Stimulated activated memory B cell treated with anti-CD40 and anti-IgM and Interleukin-4, amounts not matched to agents 10 μg/mL and 1 μg/mL and 100 μg/mL, for 72 hours (primary cell): Measurements from ENCODE around the gene NXPE4.
"Not testable (repeated sequence)": the region's sequence is repeated elsewhere in the genome, so short reads cannot be mapped to it uniquely, and the experiment has no call there.

Experiments
- ATAC-seq: fragments of 150-1000 bp; cut with Tn5 transposase; 2 replicates; pipeline ENCODE4 v1.10.0; 2021
- H3K27ac Mint-ChIP-seq: one replicate; pipeline ENCODE4 v1.8.0; 2022; ENCODE audit warnings: mild to moderate bottlenecking, mixed read lengths
- H3K27me3 Mint-ChIP-seq: one replicate; pipeline ENCODE4 v1.8.0; 2022; ENCODE audit warnings: mixed read lengths
- H3K36me3 Mint-ChIP-seq: one replicate; pipeline ENCODE4 v1.8.0; 2022; ENCODE audit warnings: mixed read lengths
- H3K4me1 Mint-ChIP-seq: one replicate; pipeline ENCODE4 v1.8.0; 2022; ENCODE audit warnings: mixed read lengths
- H3K4me3 Mint-ChIP-seq: one replicate; pipeline ENCODE4 v1.8.0; 2022; ENCODE audit warnings: mild to moderate bottlenecking, moderate library complexity, mixed read lengths
- H3K9me3 Mint-ChIP-seq: one replicate; pipeline ENCODE4 v1.8.0; 2022; ENCODE audit warnings: mixed read lengths

NXPE4 gene

GRCh38 chr11:114614127-114614720, 18.6 kb upstream of the NXPE4 start:
- no peaks in the 10 kb centered on the region for H3K4me1 Mint-ChIP-seq
- H3K27ac Mint-ChIP-seq, result no peak overlapping the region
- no peak overlapping the region for H3K4me3 Mint-ChIP-seq
- H3K9me3 Mint-ChIP-seq, result no peaks in the 10 kb centered on the region
- H3K27me3 Mint-ChIP-seq, result no peaks in the 10 kb centered on the region
- H3K36me3 Mint-ChIP-seq, result no peaks in the 10 kb centered on the region
- no peak for ATAC-seq

- H3K27me3 Mint-ChIP-seq, H3K4me1 Mint-ChIP-seq, H3K27ac Mint-ChIP-seq, H3K4me3 Mint-ChIP-seq, ATAC-seq, H3K36me3 Mint-ChIP-seq, H3K9me3 Mint-ChIP-seq: not testable (repeated sequence)
Measured at GRCh38 chr11:114613094-114613493, 17.5 kb upstream of the NXPE4 start.

- H3K36me3 Mint-ChIP-seq, result no peaks in the 10 kb centered on the region
- no peaks in the 10 kb centered on the region for H3K4me1 Mint-ChIP-seq
- no peak overlapping the region for H3K4me3 Mint-ChIP-seq
- ATAC-seq, result no peak
- no peak overlapping the region for H3K27ac Mint-ChIP-seq
- no peaks in the 10 kb centered on the region for H3K27me3 Mint-ChIP-seq
- H3K9me3 Mint-ChIP-seq, result no peaks in the 10 kb centered on the region
Measured at GRCh38 chr11:114612686-114613085, 17.1 kb upstream of the NXPE4 start.

- not testable (repeated sequence) for H3K36me3 Mint-ChIP-seq, H3K4me3 Mint-ChIP-seq, H3K27ac Mint-ChIP-seq, H3K27me3 Mint-ChIP-seq, H3K4me1 Mint-ChIP-seq, H3K9me3 Mint-ChIP-seq, ATAC-seq
Measured at GRCh38 chr11:114612199-114612598, 16.6 kb upstream of the NXPE4 start.

- ATAC-seq, result no peak
- Mint-ChIP-seq H3K4me1 (no peaks in the 10 kb centered on the region), H3K4me3 (no peak overlapping the region), H3K27ac (no peak overlapping the region), H3K36me3 (no peaks in the 10 kb centered on the region), H3K27me3 (no peaks in the 10 kb centered on the region), H3K9me3 (no peaks in the 10 kb centered on the region)
Measured at GRCh38 chr11:114610984-114611944, 15.7 kb upstream of the NXPE4 start.

GRCh38 chr11:114610550-114610949, 15.0 kb upstream of the NXPE4 start:
- H3K27ac Mint-ChIP-seq, result no peak overlapping the region
- H3K4me1 Mint-ChIP-seq, result no peaks in the 10 kb centered on the region
- ATAC-seq, result no peak
- H3K36me3 Mint-ChIP-seq, result no peaks in the 10 kb centered on the region
- no peaks in the 10 kb centered on the region for H3K27me3 Mint-ChIP-seq
- H3K4me3 Mint-ChIP-seq, result no peak overlapping the region
- H3K9me3 Mint-ChIP-seq, result no peaks in the 10 kb centered on the region

GRCh38 chr11:114609429-114609828, 13.8 kb upstream of the NXPE4 start:
- no peaks in the 10 kb centered on the region for H3K9me3 Mint-ChIP-seq

GRCh38 chr11:114608605-114609004, 13.0 kb upstream of the NXPE4 start:
- H3K4me3 Mint-ChIP-seq, H3K36me3 Mint-ChIP-seq, H3K27ac Mint-ChIP-seq, H3K9me3 Mint-ChIP-seq, ATAC-seq, H3K27me3 Mint-ChIP-seq, H3K4me1 Mint-ChIP-seq: not testable (repeated sequence)

More at GRCh38 chr11:114609429-114609828, 13.8 kb upstream of the NXPE4 start:
- no peak overlapping the region for H3K4me3 Mint-ChIP-seq
- no peak for ATAC-seq
- no peaks in the 10 kb centered on the region for H3K4me1 Mint-ChIP-seq
- H3K36me3 Mint-ChIP-seq, result no peaks in the 10 kb centered on the region
- H3K27ac Mint-ChIP-seq, result no peak overlapping the region
- no peaks in the 10 kb centered on the region for H3K27me3 Mint-ChIP-seq

- Mint-ChIP-seq H3K27ac (no peak overlapping the region), H3K4me3 (no peak overlapping the region), H3K36me3 (no peaks in the 10 kb centered on the region), H3K4me1 (no peaks in the 10 kb centered on the region), H3K27me3 (no peaks in the 10 kb centered on the region), H3K9me3 (no peaks in the 10 kb centered on the region)
- ATAC-seq, result no peak
Measured at GRCh38 chr11:114607753-114608459, 12.3 kb upstream of the NXPE4 start.

GRCh38 chr11:114606802-114607075, 11.2 kb upstream of the NXPE4 start:
- H3K36me3 Mint-ChIP-seq, ATAC-seq, H3K4me3 Mint-ChIP-seq, H3K27ac Mint-ChIP-seq, H3K27me3 Mint-ChIP-seq, H3K9me3 Mint-ChIP-seq, H3K4me1 Mint-ChIP-seq: not testable (repeated sequence)

- Mint-ChIP-seq H3K9me3 (no peaks in the 10 kb centered on the region), H3K27ac (no peak overlapping the region), H3K36me3 (no peaks in the 10 kb centered on the region), H3K4me1 (no peaks in the 10 kb centered on the region), H3K4me3 (no peak overlapping the region), H3K27me3 (no peaks in the 10 kb centered on the region)
- ATAC-seq, result no peak
Measured at GRCh38 chr11:114606003-114606801, 10.6 kb upstream of the NXPE4 start.

GRCh38 chr11:114605370-114605769, 9.8 kb upstream of the NXPE4 start:
- H3K27me3 Mint-ChIP-seq, result no peaks in the 10 kb centered on the region
- H3K4me1 Mint-ChIP-seq, result no peaks in the 10 kb centered on the region
- ATAC-seq, result no peak
- no peaks in the 10 kb centered on the region for H3K36me3 Mint-ChIP-seq
- H3K27ac Mint-ChIP-seq, result no peak overlapping the region
- no peak overlapping the region for H3K4me3 Mint-ChIP-seq
- no peaks in the 10 kb centered on the region for H3K9me3 Mint-ChIP-seq

GRCh38 chr11:114604886-114605285, 9.3 kb upstream of the NXPE4 start:
- Mint-ChIP-seq H3K9me3 (no peaks in the 10 kb centered on the region), H3K4me1 (no peaks in the 10 kb centered on the region)
- ATAC-seq, result no peak

GRCh38 chr11:114604179-114604813, 8.7 kb upstream of the NXPE4 start:
- ATAC-seq, result no peak
- H3K36me3 Mint-ChIP-seq, result no peaks in the 10 kb centered on the region
- no peaks in the 10 kb centered on the region for H3K9me3 Mint-ChIP-seq
- H3K4me3 Mint-ChIP-seq, result no peak overlapping the region
- H3K27me3 Mint-ChIP-seq, result no peaks in the 10 kb centered on the region
- no peaks in the 10 kb centered on the region for H3K4me1 Mint-ChIP-seq
- H3K27ac Mint-ChIP-seq, result no peak overlapping the region

More at GRCh38 chr11:114604886-114605285, 9.3 kb upstream of the NXPE4 start:
- Mint-ChIP-seq H3K27ac (no peak overlapping the region), H3K4me3 (no peak overlapping the region), H3K27me3 (no peaks in the 10 kb centered on the region), H3K36me3 (no peaks in the 10 kb centered on the region)

- H3K9me3 Mint-ChIP-seq, H3K4me3 Mint-ChIP-seq, H3K36me3 Mint-ChIP-seq, H3K27me3 Mint-ChIP-seq, H3K27ac Mint-ChIP-seq, H3K4me1 Mint-ChIP-seq, ATAC-seq: not testable (repeated sequence)
Measured at GRCh38 chr11:114603151-114603550, 7.6 kb upstream of the NXPE4 start.
